Superior temporal gyrus (tissue), 1 donor: ENCODE measurements around the gene C4orf51.

Experiments
- DNase-seq: peaks from one replicate; pipeline ENCODE4 v3.0.0-alpha.2; 2016; ENCODE audit errors: extremely low spot score

The C4orf51 gene

DNA sequence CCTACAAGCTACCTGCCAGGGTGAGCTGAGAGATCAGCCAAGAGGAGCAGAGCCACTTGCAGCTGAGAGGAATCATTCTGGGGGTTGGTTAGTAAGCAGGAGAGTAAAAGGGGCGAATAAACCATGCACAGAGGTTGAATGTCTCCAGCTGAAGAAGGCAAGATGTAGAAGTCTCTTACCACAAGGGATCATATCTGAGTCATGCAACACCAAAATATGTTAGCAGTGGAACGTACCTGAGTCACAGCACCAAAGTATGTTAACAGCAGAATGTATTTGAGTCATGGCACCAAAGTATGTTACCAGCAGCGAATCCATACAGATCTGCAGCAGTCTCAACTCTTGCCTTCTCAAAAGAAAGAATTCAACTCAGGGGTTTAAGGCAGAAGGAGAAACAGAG is 29.9 kb downstream of the C4orf51 start:
- DNase-seq, result no peak

DNA sequence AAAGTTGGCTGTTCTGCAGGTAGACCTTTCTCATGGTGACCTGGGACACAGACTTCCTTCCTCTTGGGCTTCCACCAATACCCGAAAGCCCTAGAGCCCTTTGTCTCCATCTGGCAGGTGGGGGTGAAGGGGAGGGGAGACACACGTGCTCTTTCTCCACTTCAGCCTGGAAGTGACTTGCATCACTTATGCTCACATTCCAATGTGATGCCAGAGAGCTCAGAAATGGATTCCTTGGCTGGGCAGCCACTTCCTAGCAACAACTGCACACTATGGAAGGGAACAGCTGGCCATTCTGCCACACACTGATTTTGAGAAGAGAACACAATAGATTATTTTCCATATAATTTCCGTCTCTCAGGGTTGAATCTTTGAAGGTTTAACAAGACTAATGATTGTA is 36.3 kb downstream of the C4orf51 start:
- DNase-seq, result no peak

DNA sequence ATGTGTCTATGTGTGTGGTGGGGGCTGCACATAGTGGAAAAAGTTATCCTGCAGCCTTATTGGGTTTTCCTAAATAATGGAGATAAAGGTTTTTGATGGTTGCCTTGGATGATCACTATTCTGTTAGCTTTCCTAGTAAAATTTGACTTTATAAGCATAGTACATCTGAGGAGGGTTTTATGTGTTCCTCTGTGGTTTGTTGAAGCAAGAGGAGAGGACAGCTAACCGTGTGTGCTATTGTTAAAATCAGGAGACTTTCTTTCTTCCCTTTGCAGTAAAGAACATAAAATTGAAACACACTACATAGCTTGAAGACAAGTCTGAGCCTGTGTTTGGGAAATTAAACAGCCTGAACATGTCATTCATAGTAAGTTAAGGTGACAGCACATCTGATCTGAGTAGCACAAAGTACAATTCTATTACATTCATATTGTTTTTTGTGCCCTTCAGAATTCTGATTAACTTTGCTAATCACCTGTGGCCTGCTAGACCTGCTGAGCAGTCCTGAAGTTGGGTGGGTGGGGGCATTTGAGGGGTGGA is 36.8 kb downstream of the C4orf51 start:
- DNase-seq, result no peak

DNA sequence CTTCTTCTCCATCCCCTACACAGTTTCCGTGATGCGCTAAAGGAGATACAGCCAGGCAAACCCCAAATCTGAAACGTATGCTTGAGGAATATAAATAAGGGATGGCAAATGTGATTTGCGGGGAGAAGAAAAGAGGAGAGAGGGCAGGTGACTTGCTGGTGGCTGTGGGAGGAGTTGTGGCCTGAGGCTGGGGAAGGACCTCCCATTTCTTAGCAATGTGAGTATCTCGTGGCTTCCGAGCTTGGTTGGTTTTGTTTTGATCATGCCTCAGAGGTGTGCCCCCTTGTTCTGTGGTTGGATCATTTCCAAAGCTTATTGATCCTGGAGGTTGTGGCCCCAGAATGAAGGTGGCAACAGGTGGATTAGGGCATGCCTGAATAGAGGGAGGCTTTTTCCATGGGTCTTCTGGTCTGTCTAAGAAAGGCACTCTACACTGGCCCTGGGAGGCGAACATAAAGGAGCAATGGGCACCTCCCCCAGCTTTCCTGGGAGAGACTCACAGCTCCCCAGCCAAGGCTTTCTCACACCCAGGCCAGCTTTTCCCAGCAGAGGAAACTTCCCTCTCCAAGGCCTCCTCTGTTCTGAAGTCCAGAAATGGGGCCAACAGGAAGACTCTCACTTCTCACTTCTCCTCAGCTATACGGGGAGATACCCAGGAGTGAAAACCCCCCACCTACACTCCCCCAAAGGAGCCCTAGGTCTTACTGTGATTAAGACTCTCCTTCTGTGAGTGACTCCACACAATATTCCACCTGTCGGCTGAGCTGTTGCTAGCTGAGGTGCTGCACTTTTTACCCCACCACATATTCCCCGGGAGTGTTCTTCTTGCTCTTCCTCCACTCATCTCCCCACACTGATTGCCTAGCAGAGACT is 40.0 kb downstream of the C4orf51 start:
- no peak for DNase-seq

DNA sequence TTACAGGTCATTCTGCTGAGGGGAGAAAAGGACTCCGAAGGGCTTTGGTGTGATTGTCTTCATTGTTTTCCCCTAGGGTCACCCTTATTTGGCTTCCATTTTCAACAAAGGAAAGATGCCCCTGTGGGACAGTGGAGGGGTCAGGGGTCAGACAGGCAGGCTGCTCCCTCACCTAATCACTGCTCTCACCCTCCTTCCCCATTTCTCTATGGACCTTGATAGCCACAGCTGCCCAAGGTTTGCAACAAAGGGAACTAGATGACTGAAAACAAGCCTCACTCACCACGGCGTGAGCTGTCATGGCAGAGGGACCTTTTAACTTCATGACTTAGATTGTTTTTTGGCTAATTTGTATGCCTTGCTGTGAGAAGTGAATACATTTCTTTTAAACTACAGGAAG is 40.7 kb downstream of the C4orf51 start:
- DNase-seq, result no peak

DNA sequence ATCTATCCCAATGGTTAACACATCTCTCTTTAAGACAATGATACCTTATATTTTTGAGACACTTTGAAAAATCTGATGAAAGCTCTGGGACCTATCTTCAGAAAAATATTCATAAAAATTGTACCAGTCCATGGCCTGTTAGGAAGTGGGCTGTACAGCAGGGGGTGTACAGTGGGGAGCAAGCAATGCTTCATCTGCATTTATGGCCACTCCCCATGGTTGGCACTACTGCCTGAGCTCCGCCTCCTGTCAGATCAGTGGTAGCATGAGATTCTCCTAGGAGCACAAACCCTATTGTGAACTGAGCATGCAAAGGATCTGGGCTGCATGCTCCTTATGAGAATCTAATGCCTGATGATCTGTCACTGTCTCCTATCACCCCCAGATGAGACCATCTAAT is 42.6 kb downstream of the C4orf51 start:
- no peak for DNase-seq

DNA sequence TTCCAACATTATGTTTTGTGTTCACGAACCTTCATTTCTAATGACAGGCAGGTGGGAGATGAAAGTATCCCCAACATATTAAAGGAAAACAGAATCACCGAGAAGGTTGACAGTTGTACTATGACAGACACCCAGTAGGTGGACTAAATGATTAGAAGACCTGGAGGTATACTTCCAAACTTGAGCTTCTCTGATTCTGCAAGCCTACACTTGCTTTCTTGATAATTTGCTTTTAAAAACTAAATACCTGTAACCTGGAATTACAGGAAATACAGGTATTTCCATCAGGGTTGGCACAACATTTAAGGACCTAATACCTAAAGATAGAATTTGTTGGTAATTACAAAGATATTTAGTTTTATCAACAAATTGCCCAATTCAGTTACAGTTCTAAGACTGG is 43.4 kb downstream of the C4orf51 start:
- DNase-seq, result no peak

DNA sequence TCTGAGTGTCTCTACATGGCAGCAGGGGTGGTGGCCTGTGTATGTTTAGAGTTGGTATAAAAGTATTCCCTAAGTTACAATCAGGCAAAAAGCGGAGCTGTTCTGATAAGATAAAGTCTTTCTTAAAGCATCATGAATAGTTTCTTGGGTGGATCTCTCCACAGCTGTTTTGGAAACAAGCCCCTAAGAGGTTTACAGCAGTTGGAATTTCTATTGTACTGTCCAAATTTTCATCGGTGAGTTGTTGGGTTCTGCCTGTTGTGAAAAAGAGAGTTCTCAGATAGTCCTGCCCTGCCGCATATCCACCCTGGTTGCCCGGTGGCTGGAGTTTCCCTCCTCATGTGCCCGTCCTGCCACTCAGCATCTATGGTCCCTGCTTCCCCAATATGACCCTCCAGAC is 50.1 kb downstream of the C4orf51 start:
- DNase-seq, result no peak

DNA sequence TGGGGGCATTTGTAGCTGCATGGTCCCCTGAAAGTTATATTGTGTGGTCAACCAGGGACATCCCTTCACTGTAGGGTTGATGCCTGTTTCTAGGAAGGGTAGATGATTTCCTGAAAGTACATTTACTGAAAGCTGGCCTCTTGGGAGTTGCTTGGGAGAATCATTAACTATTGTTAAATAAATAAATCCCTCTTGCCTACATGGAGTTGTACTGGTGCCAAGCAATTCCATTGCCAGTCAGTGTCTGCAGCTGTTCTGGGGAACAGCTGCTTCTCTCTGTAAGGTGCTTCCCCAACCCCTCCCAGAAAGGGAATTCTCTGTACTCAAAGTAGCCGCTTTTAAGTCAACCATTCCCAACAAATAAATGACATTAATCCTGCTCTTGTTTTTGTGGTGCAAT is 51.1 kb downstream of the C4orf51 start:
- DNase-seq, result no peak

DNA sequence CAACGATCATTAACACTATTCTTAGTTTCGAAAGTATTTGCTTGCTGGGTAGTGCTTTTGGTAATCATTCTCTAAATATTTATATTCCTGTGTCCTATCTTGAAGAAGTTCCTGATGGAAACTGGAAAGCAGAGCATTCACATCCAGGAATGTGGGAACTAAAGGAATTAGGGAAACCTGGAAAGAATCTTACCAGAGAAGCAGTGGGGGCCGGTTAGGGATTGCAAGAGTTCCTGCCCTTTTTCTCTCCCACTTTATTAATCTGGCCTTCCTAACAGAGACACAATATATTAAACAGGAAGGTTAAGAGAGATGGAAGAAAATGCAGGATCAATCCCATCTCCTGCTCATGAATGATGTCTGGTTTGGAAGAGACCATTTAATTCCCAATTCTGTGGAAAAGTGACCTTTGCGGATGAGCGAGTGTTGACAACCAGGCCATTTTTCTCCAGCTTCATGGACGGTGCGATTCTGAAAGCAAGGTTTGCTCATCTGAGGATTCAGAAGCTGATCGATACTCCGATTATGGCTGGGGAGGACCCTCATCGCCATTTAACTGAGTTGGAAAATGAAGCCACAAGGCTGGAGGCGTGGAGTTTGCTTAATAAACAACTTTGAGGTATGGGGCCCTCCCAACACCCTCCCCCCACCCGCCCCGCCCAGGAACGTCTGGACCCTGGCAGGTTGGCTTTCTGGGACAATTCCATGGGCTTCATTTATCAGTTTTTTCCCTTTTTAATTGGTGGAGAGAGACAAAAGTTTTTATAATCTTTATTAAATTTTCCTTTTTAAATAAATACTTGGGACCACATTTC is 52.3 kb downstream of the C4orf51 start:
- peak; percentile 40 for DNase-seq

DNA sequence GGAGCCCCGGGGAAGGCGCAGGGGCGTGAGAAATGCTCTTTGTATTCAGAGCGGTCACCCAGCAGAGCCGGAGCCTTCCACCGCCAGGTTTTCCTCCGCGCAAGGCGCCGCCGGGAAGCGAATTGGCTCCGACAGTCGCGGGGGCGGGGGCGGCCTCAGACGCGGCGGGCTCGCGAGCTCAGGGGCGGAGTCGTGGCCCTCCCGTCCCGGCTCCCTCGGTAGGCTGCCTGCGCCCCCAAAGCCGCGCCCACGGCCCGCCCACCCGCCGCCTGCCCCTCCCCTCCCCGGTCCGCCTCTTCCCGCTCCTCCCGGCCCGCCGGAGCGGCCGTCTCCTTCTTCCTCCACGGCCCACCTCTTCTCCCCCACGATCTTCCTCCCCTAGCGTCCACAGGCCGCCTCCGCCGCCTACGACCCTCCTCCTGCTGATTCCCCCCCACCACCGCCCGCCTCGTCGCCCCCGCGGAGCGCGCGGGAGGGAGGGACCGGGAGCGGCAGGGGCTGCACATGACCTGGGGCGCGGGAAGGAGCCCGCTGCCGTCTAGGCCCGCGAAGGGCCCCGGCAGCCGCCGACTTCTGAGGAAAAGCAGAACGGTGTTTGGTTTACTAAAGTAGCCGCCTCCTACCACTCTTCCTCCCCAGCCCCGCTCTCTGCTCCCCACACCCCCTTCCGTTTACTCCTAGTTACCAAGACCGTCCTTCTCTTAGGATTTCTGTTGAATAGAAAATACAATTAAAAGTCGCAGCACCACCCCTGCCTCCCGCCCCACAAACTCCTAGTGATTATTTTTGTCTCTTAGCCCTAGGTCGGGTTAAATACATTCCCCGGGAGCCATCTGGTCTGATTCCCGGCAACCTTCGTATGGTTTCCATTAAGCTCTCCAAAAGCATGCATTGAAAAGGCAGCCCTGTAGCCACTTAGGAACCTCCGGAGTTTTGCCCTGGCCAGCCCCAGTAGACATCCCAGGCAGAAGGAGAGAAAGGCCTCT is 53.2 kb downstream of the C4orf51 start:
- peak; percentile 85 for DNase-seq

DNA sequence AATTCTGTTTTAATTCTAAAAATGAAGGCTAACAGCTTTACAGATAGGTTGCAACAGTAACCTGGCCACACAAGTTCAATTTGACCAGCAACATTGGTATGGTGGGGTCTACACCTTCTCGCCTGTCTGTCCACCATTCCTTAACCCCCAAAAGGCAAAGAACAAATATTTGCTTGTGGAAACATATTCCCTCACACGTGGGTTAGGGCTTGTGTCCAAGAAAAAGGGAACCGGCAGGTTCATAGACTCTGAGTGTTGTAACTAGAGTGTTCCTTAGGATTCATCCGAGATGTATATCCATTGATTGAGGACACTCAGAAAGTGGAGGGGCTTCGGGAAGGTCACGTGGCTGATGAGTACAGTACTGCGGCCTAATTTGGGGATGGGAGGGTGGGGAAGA is 54.1 kb downstream of the C4orf51 start:
- peak; percentile 34 for DNase-seq

DNA sequence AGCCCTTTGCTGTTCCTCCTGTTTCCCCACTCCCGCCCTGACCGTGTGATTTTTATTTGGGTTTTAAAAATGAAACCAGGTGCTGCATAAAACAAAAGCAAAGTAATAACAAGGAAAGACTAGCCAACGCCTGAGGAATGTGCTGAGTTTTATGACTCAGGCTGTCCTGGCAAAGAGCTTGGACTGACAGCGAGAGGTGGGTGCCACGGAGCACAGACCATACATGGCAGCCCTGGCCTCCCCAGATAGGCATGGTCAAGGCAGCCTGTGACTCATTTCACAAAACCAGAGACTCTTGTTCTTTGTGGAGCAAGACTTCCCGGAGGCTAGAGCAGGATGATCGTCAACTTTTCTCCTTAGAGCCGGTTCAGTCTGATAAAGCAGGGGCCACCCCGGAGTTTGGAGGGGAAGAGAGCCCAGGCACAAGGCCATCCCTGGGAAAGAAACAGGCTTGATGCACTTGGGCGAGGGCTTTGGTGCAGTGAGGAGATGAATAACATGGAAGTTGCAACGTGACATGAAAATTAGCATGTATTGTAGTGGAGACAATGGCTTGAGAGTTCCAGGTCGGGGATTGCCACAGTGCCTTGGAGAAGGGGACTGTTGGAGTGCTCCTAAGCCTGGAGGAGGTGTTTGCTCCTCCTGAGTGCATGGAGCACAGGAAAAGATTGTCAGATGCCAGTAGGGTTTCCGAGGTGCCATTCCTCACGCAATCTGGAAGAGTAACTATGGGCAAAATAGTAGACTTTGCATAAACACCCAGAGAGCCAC is 54.8 kb downstream of the C4orf51 start:
- no peak for DNase-seq

DNA sequence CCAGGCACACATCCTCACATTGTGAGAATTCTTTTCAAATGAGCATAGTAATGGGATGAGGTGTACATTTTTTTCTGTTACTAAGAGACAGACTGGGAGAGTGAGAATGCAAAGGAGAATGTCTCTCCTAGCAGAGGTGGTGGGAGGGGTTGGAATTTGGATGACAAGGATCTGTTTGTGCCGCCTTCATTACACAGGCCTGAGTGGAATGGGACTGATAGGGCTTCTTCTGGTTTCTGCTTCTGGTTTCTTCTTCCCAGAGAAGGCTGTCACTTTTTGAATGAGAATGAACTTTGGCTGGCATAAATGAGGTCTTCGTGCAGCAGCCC is 55.4 kb downstream of the C4orf51 start:
- DNase-seq, result no peak

DNA sequence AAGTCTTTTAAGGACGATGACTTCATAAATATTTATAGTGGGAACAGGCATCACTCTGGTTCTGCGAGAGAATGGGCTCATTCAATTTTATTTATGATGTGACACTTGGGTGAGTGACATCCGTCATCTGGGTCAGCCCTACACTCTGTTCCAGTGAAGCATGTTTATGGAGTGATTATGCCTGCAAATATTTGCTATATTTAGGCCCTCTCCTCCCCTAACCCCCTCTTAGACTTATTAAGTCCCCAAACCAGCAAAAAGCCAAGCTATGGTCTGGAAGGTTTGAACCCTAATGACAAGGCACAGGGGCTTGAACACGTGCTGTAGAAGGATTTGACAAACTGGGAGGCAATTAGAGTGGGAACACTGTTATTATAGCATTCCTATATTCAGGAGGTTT is 55.9 kb downstream of the C4orf51 start:
- DNase-seq, result no peak

DNA sequence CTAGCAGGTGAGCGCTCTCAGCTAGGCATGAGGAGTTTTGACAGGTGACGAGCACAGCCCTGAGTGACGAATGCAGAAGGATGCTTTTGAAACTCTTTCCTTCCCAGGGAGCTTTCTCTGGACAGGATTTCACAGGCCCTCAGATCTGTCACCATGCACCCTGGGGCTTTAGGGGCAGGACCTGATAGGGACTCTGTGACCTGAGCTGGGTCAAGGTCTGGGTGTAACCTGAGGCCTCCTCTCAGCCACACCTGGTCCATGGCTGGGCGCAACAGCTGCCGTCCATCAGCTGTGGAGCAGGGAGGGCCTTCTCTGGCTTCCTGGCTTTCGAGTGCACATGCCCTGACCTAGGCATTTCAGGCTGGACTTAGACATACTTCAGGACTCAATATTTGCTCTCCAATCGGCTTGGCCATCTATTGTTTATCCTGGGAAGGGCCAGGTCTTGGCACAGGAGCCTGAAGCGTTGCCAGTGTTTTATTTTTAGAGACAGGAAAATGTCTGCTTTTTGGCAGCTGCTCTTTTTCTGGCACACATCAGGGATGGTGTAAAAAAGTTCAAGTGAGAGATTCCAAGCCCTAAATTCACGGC is 56.4 kb downstream of the C4orf51 start:
- no peak for DNase-seq

DNA sequence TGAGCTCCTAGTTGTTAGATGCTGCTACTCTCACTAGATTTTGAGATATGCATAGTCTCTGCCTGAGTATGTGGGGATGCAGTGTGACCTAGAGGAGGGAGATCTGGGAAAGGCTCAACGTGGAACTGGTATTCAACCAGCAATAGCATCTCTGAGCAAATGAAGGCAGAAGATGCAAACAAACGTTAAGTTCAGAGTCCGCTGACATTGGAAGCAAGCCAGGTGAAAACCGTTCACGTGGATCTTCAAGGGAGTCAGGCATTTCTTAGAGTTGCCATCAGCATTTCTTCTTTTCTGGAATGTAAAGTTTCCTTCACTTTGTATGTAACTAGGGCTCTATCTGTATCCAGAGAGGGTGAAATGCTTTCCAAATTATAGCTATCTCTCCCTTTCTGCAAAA is 59.9 kb downstream of the C4orf51 start:
- DNase-seq, result no peak

DNA sequence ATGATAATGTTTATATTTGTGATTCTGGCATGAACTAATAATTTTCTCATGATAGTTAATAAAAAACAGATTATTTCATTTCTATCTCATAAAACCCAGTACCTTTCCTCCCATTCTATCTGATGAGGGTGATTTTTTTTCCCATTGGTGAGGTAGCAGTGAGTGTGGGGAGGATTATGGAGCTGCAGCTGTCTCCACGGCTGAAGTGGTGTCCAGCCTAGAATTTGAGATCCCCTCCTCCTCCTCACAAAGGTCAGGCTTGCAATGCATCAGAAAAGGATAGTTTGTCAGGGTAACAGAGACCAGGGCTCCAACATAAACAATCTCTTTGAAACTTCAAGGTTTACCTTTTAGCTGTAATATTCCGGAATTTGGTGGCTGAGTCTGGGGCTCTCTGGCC is 60.9 kb downstream of the C4orf51 start:
- DNase-seq, result no peak

DNA sequence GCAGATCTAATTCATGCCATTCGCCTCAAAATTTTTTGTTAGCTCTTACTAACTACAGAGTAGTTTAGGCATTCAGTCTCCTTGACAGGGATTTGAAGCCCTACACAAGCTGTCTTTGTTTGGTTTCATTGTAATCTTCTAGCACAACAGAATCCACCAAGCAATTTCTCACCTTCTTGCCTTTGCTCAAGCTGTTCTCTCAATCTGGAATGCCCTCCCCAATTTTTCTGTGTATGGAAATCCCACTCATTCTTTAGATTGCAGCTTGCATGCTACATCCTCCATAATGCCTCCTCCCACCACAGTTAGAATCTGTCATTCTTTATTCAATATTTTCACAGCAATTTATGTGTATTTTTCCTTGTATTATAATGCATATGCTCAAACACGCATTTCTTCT is 63.7 kb downstream of the C4orf51 start:
- DNase-seq, result no peak

DNA sequence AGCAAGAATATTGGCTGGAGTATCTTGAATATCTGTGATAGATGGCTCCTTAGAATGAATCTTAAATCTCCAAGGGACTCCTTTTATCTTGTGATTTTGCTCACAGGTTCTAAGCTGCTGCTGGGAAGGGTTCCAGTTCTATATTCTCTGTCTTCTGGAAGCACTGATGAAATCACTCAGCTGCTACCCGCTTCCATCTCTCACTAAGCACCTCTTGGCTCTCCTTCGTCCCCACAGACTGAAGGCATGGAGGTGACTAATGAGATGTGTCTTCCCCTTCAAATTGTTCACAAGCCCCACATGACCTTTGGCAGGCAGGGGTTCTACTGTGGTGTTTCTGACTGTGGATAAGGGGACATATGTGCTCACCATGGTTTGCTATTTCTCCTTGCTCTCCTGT is 75.9 kb downstream of the C4orf51 start:
- DNase-seq, result peak; percentile 67

DNA sequence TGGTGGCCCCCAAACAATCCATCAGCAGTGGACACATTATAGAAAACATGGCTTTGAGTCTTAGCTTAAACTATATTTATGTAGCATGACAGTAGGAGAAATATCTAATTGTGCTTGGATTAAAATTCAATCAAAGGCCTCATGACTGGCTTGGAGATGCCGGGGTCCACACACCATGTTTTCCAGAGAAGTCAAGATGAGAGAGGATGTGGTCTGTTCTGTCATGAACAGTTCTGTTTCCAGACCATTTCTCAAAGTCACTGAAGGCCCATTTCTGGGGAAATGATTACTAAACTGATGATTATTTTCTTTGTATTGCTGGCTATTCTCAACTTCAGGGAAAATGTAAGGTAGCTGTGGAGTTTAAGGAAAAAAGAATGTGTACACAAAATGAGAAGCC is 76.3 kb downstream of the C4orf51 start:
- DNase-seq, result no peak
